GM12878 (cell line): Measurements from ENCODE around the gene SPRY1. TPM values are rescaled to one million over a fixed set of nuclear protein-coding genes. Genes with fewer than 3 reads are reported as not detected.

Experiments used
- ATAC-seq: fragments of 200-7000 bp; cut with Tn5 transposase; 3 replicates; pipeline ENCODE4 v1.9.1; 2020; ENCODE audit warnings: mild to moderate bottlenecking, moderate library complexity
- BruUV-seq: library from RNA; stranded (reverse); fragments of 400-500 nt; replicated peaks from 2 replicates; lab custom pipeline; 2021; lab: Mats Ljungman, UMichigan
- CTCF ChIA-PET: fragments of 300-600 bp; sonication (Branson Sonifier 250); formaldehyde crosslinking; extraction: SDS; loops from one replicate; lab custom pipeline; 2021; ENCODE audit warnings: inconsistent platforms; lab: Yijun Ruan, JAX
- POLR2A ChIA-PET: fragments of 350-600 bp; formaldehyde crosslinking; extraction: SDS; loops from one replicate; lab custom pipeline; 2021; ENCODE audit warnings: inconsistent platforms; lab: Charles Lee
- RAD21 ChIA-PET: fragments of 300-600 bp; sonication (Branson Sonifier 250); formaldehyde crosslinking; loops from one replicate; lab custom pipeline; 2023; ENCODE audit warnings: antibody characterized with exemption; ENCODE audit not compliant: unreplicated experiment; lab: Charles Lee
- SMC1A ChIA-PET: fragments of 300-600 bp; sonication (Branson Sonifier 250); formaldehyde crosslinking; loops from one replicate; lab custom pipeline; 2023; ENCODE audit not compliant: unreplicated experiment, uncharacterized antibody; lab: Charles Lee
- DNase-seq: peaks from one replicate; pipeline ENCODE4 v3.0.0-alpha.2; 2011; ENCODE audit warnings: low read depth, low spot score
- FAIRE-seq: peaks from 3 replicates; lab custom pipeline; 2011; peaks lifted over from hg19 to GRCh38; lab: Jason Lieb, UNC
- H2AFZ ChIP-seq: 2 replicates; pipeline ENCODE4 v1.6.0; 2011; ENCODE audit warnings: low read depth, low read length, control low read depth; ENCODE audit not compliant: control insufficient read depth
- H3K27ac ChIP-seq: 2 replicates; pipeline ENCODE4 v1.5.1; 2011; ENCODE audit warnings: control low read depth; ENCODE audit not compliant: control insufficient read depth, insufficient read depth
- H3K27me3 ChIP-seq, 2 experiments: replicated peaks in 1 of 2; 2 replicates each; pipeline versions ENCODE4 v1.6.0 to v1.6.1; 2011; ENCODE audit warnings: low read length in 1 of 2; ENCODE audit not compliant: control insufficient read depth in 2 of 2, insufficient read depth in 2 of 2
- H3K36me3 ChIP-seq, 2 experiments: 2 replicates each; pipeline ENCODE4 v1.5.1; 2011; ENCODE audit warnings: low read length in 1 of 2; ENCODE audit not compliant: control insufficient read depth in 2 of 2, insufficient read depth in 2 of 2
- H3K4me1 ChIP-seq: 2 replicates; pipeline ENCODE4 v1.6.1; 2011; ENCODE audit warnings: mild to moderate bottlenecking, low read length, moderate library complexity, mixed read lengths; ENCODE audit not compliant: control insufficient read depth, insufficient read depth
- H3K4me2 ChIP-seq: 2 replicates; pipeline ENCODE4 v1.6.0; 2011; ENCODE audit warnings: control low read depth; ENCODE audit not compliant: control insufficient read depth, insufficient read depth
- H3K4me3 ChIP-seq: fragments of 200-600 bp; sonication (generic); 2 replicates; pipeline ENCODE4 v1.5.1; 2016
- H3K79me2 ChIP-seq: 2 replicates; pipeline ENCODE4 v1.6.0; 2011; ENCODE audit warnings: low read length; ENCODE audit not compliant: control insufficient read depth, insufficient read depth
- H3K9ac ChIP-seq: 2 replicates; pipeline ENCODE4 v1.8.0; 2011; ENCODE audit warnings: low read length, control low read depth, mixed read lengths; ENCODE audit not compliant: control insufficient read depth, insufficient read depth
- H3K9me3 ChIP-seq: replicated peaks from 3 replicates; pipeline ENCODE4 v1.5.1; 2011; ENCODE audit warnings: mild to moderate bottlenecking, low read length; ENCODE audit not compliant: control insufficient read depth, insufficient read depth
- H4K20me1 ChIP-seq: 2 replicates; pipeline ENCODE4 v1.6.0; 2011; ENCODE audit not compliant: control insufficient read depth, insufficient read depth
- CEBPB ChIP-seq, 2 experiments: fragments of 150-350 bp in 1 of 2; IDR thresholded peaks; 2 replicates each; pipeline ENCODE4 v1.6.1; 2012 to 2014; ENCODE audit warnings: low read depth in 2 of 2, low read length in 2 of 2, borderline replicate concordance in 1 of 2, inconsistent platforms in 1 of 2
- CHD2 ChIP-seq: IDR thresholded peaks from 2 replicates; pipeline ENCODE4 v1.6.1; 2011; ENCODE audit warnings: low read depth, low read length, improper control_type of control experiment, borderline replicate concordance
- EP300 ChIP-seq, 2 experiments: fragments of 150-350 bp in 1 of 2; IDR thresholded peaks; 2 replicates each; pipeline ENCODE4 v1.6.1; 2011 to 2012; ENCODE audit warnings: low read depth in 2 of 2, low read length in 2 of 2, borderline replicate concordance in 1 of 2, improper control_type of control experiment in 1 of 2, inconsistent platforms in 1 of 2; ENCODE audit not compliant: control insufficient read depth in 1 of 2
- FOXK2 ChIP-seq: fragments of 450-650 bp; IDR thresholded peaks from 2 replicates; pipeline ENCODE4 v1.6.1; 2017; ENCODE audit warnings: mild to moderate bottlenecking, moderate library complexity
- IRF3 ChIP-seq: fragments of 450-650 bp; IDR thresholded peaks from 2 replicates; pipeline ENCODE4 v1.6.1; 2014; ENCODE audit warnings: mild to moderate bottlenecking
- JUND ChIP-seq: IDR thresholded peaks from 2 replicates; pipeline ENCODE4 v1.6.1; 2012; ENCODE audit warnings: low read depth, mild to moderate bottlenecking, low read length, improper control_type of control experiment, moderate library complexity
- POLR2AphosphoS5 ChIP-seq: IDR thresholded peaks from 2 replicates; pipeline ENCODE4 v1.6.1; 2011; ENCODE audit warnings: mild to moderate bottlenecking, low read length, inconsistent platforms
- RFX5 ChIP-seq: IDR thresholded peaks from 2 replicates; pipeline ENCODE4 v1.6.1; 2011; ENCODE audit warnings: low read depth, low read length, improper control_type of control experiment
- TCF3 ChIP-seq: IDR thresholded peaks from 2 replicates; pipeline ENCODE4 v1.6.1; 2012; ENCODE audit warnings: low read depth, mild to moderate bottlenecking, low read length, borderline replicate concordance; ENCODE audit not compliant: insufficient read depth
- ZBTB40 ChIP-seq: fragments of 450-650 bp; IDR thresholded peaks from 2 replicates; pipeline ENCODE4 v1.6.1; 2016; ENCODE audit warnings: mild to moderate bottlenecking, moderate library complexity, borderline replicate concordance
- WGBS: methylation state at CpG from one replicate; pipeline ENCODE4 v1.1.6; 2016; ENCODE audit warnings: low lambda C conversion rate; ENCODE audit not compliant: insufficient replicate concordance, insufficient coverage; ENCODE audit errors: missing lambda C conversion rate; 5-methylcytosine and 5-hydroxymethylcytosine counted together
- in situ Hi-C: fragments of 300-500 bp; cut with MboI; formaldehyde crosslinking; loops from 9 replicates; pipeline ENCODE4 v1.14.3; 2018; ENCODE audit warnings: mixed read lengths
- intact Hi-C: fragments of 100-400 bp; cut with micrococcal nuclease; formaldehyde crosslinking; loops from one replicate; pipeline ENCODE4 v1.14.2; 2022; ENCODE audit not compliant: unreplicated experiment
- polyA plus RNA-seq, 11 experiments: library from polyadenylated mRNA; depleted of rRNA in 4 of 11; unstranded in 6 of 11; stranded (reverse) in 5 of 11; fragments of >200 nt; fragmentation: Nextera tagmentation in 4 of 11; fragmentation: Illumina TruSeq in 1 of 11; extraction: Ambion mirVana in 4 of 11; extraction: Trizol in 1 of 11; gene quantifications; 1 replicate in 1 of 11; 2 replicates in 10 of 11; pipeline versions ENCODE4 v1.2.1 to v1.2.3, GENCODE V29; 2011 to 2016; ENCODE audit warnings: inconsistent platforms in 2 of 11, missing spikeins in 2 of 11, low read depth in 1 of 11
- total RNA-seq, 4 experiments: library from RNA; depleted of rRNA in 3 of 4; stranded (reverse); fragments of >200 nt in 3 of 4; fragmentation: Illumina TruSeq in 1 of 4; extraction: Trizol in 1 of 4; gene quantifications; 2 replicates each; pipeline versions ENCODE4 v1.2.1 to v1.2.3, GENCODE V29; 2013 to 2021

SPRY1 gene
- total and polyA plus RNA-seq, 10 of the 15 experiments (the other 5 are each of a cell fraction or from before 2014, with no cell fraction given): 0.05 to 5.7 (median 0.23) TPM; not detected in 2

- CTCF ChIA-PET: interaction anchor here (1.0 kb wide), 1 partner anchor 30 kb away, joined by 3 read pairs; no protein-coding TSS in a partner anchor
- no peak for DNase-seq
- H3K4me2 ChIP-seq: no peak overlapping the region
- H2AFZ ChIP-seq: no peak overlapping the region
- in situ Hi-C loops: no loop called here
- POLR2A ChIA-PET: no interaction called here
- no peak for TF ChIP-seq TCF3
- TF ChIP-seq IRF3: no peak
- no peak for TF ChIP-seq JUND
- no peak for TF ChIP-seq CEBPB (IDR thresholded peaks at IDR 0.05; ENCODE audit: borderline replicate concordance in 1 of 2, low read depth in 2 of 2, low read length in 2 of 2)
- no peak for TF ChIP-seq ZBTB40
- TF ChIP-seq POLR2AphosphoS5: no peak
- TF ChIP-seq FOXK2: no peak
- no peak for TF ChIP-seq RFX5
- no peak for TF ChIP-seq CHD2
- no peak for TF ChIP-seq EP300 (IDR thresholded peaks at IDR 0.05; ENCODE audit: borderline replicate concordance in 1 of 2, control insufficient read depth in 1 of 2, low read depth in 2 of 2, low read length in 2 of 2)
- no TSS peak for BruUV-seq
- intact Hi-C loops: no loop called here
- H3K9ac ChIP-seq: no peak overlapping the region
- no peaks in the 10 kb centered on the region for H3K36me3 ChIP-seq
- no peak for FAIRE-seq
- no peak overlapping the region for H3K27ac ChIP-seq
- WGBS: 93% methylated on average over 1 of the region's 1 CpG
- H4K20me1 ChIP-seq: no peaks in the 10 kb centered on the region
- RAD21 ChIA-PET: no interaction called here
- H3K79me2 ChIP-seq: no peaks in the 10 kb centered on the region
- no peaks in the 10 kb centered on the region for H3K9me3 ChIP-seq
- H3K4me1 ChIP-seq: no peaks in the 10 kb centered on the region; the same call in 1 of the 2 replicates
- H3K4me3 ChIP-seq: no peak overlapping the region
- no peaks in the 10 kb centered on the region for H3K27me3 ChIP-seq
- ATAC-seq: no peak
- SMC1A ChIA-PET: interaction anchor here (0.7 kb wide), 1 partner anchor 11 kb away, joined by 3 read pairs; no protein-coding TSS in a partner anchor
These were observed 17.2 kb upstream of the SPRY1 start for GRCh38 chr4:123379392-123379791.
